K562 (cell line): ENCODE measurements around the gene HS3ST3A1. TPM values are rescaled to one million over a fixed set of nuclear protein-coding genes. Genes with fewer than 3 reads are reported as not detected.

Experiments
- CEBPB ChIP-seq: fragments of 450-650 bp; IDR thresholded peaks from 2 replicates; pipeline ENCODE4 v1.6.1; 2016; ENCODE audit warnings: missing genetic modification characterization, missing compliant biosample characterization
- CEBPG ChIP-seq, 3 experiments: fragments of 200-800 bp in 1 of 3; sonication (Bioruptor generic) in 1 of 3; sonication (generic) in 1 of 3; formaldehyde crosslinking in 1 of 3; IDR thresholded peaks in 2 of 3; conservative IDR thresholded peaks in 1 of 3; 2 replicates each; pipeline versions ENCODE4 v1.6.1 to v1.8.0; 2016 to 2022; ENCODE audit warnings: missing compliant biosample characterization in 2 of 3, missing genetic modification characterization in 2 of 3, mild to moderate bottlenecking in 1 of 3, missing genetic modification reagents in 1 of 3
- CXXC5 ChIP-seq: fragments of 250-450 bp; sonication (Bioruptor Pico); IDR thresholded peaks from 2 replicates; pipeline ENCODE4 v1.8.0; 2022; ENCODE audit warnings: inconsistent platforms, mild to moderate bottlenecking, moderate library complexity
- EP300 ChIP-seq: IDR thresholded peaks from 2 replicates; pipeline ENCODE4 v1.6.1; 2012; ENCODE audit warnings: low read length, improper control_type of control experiment
- EP400 ChIP-seq: fragments of 450-650 bp; IDR thresholded peaks from 2 replicates; pipeline ENCODE4 v1.6.1; 2017; ENCODE audit warnings: antibody characterized with exemption, mild to moderate bottlenecking, moderate library complexity
- HNRNPH1 ChIP-seq: fragments of 200-400 bp; formaldehyde crosslinking; optimal IDR thresholded peaks from 2 replicates; pipeline ENCODE3; 2017; ENCODE audit warnings: low read depth, mild to moderate bottlenecking, low read length, moderate library complexity
- KLF13 ChIP-seq: fragments of 450-650 bp; IDR thresholded peaks from 2 replicates; pipeline ENCODE4 v1.6.1; 2016; ENCODE audit warnings: missing genetic modification characterization, low read depth, mild to moderate bottlenecking, missing compliant biosample characterization, moderate library complexity, borderline replicate concordance
- RBM22 ChIP-seq: fragments of 200-400 bp; formaldehyde crosslinking; IDR thresholded peaks from 2 replicates; pipeline ENCODE4 v1.6.1; 2018; ENCODE audit warnings: low read length, low read depth; ENCODE audit not compliant: poor library complexity, severe bottlenecking
- RNF219 ChIP-seq: fragments of 250-450 bp; sonication (Bioruptor Pico); IDR thresholded peaks from 2 replicates; pipeline ENCODE4 v1.5.0; 2022; ENCODE audit warnings: mild to moderate bottlenecking
- SAFB2 ChIP-seq: fragments of 200-400 bp; formaldehyde crosslinking; IDR thresholded peaks from 2 replicates; pipeline ENCODE4 v1.6.1; 2018; ENCODE audit warnings: borderline replicate concordance, low read length, low read depth, moderate library complexity; ENCODE audit not compliant: severe bottlenecking
- ZNF395 ChIP-seq: fragments of 200-800 bp; sonication (Bioruptor generic); IDR thresholded peaks from 2 replicates; pipeline ENCODE4 v1.6.1; 2017; ENCODE audit warnings: missing genetic modification characterization, missing compliant biosample characterization
- ZNF589 ChIP-seq: fragments of 200-800 bp; sonication (Bioruptor generic); IDR thresholded peaks from 2 replicates; pipeline ENCODE4 v1.6.1; 2016; ENCODE audit warnings: low read depth, missing genetic modification characterization, missing compliant biosample characterization
- polyA plus RNA-seq, 8 experiments: library from polyadenylated mRNA; depleted of rRNA in 4 of 8; stranded (reverse) in 5 of 8; unstranded in 3 of 8; fragments of >200 nt; fragmentation: Nextera tagmentation in 2 of 8; fragmentation: Illumina TruSeq in 1 of 8; extraction: Ambion mirVana in 2 of 8; extraction: Trizol in 1 of 8; gene quantifications; 2 replicates each; pipeline versions ENCODE4 v1.2.1 to v1.2.3, GENCODE V29; 2011 to 2014; ENCODE audit warnings: inconsistent platforms in 1 of 8, missing spikeins in 1 of 8
- total RNA-seq, 7 experiments: library from RNA; depleted of rRNA in 6 of 7; stranded (reverse); fragments of >200 nt in 6 of 7; fragmentation: Illumina TruSeq in 2 of 7; extraction: Trizol in 2 of 7; gene quantifications; 2 replicates each; pipeline versions ENCODE4 v1.2.1 to v1.2.3, GENCODE V29; 2011 to 2021; ENCODE audit warnings: low replicate concordance in 1 of 7

The HS3ST3A1 gene
- total and polyA plus RNA-seq, 9 of the 15 experiments (the other 6 are each of a cell fraction or from before 2014, with no cell fraction given): 0.25 to 14.8 (median 2.3) TPM

GRCh38 chr17:13594762-13595598, 6.7 kb downstream of the HS3ST3A1 start (continued):
- TF ChIP-seq EP300 (0 out of 2 replicates have a peak, but pooled peaks have one; percentile 34), CEBPG (CRISPR knock-in tag; IDR thresholded peaks at IDR 0.05) (no peak), CEBPG (tag; conservative IDR thresholded peaks at IDR 0.05 in 1 of 2, IDR thresholded peaks at IDR 0.05 in 1 of 2) (peak in 1 of 2 experiments; percentile 24; a peak in 1 of 4 replicates), HNRNPH1 (no peak), RBM22 (no peak), SAFB2 (no peak), ZNF589 (CRISPR knock-in tag) (no peak), EP400 (0 out of 2 replicates have a peak, but pooled peaks have one; percentile 36), KLF13 (tag) (no peak), CXXC5 (CRISPR knock-in tag) (peak; percentile 41; the same call in 1 of the 2 replicates), ZNF395 (CRISPR knock-in tag) (no peak), CEBPB (tag) (peak; percentile 55), RNF219 (CRISPR knock-in tag) (no peak)
